Measurements from ENCODE around the gene GSG1L2.

The GSG1L2 gene

DNA sequence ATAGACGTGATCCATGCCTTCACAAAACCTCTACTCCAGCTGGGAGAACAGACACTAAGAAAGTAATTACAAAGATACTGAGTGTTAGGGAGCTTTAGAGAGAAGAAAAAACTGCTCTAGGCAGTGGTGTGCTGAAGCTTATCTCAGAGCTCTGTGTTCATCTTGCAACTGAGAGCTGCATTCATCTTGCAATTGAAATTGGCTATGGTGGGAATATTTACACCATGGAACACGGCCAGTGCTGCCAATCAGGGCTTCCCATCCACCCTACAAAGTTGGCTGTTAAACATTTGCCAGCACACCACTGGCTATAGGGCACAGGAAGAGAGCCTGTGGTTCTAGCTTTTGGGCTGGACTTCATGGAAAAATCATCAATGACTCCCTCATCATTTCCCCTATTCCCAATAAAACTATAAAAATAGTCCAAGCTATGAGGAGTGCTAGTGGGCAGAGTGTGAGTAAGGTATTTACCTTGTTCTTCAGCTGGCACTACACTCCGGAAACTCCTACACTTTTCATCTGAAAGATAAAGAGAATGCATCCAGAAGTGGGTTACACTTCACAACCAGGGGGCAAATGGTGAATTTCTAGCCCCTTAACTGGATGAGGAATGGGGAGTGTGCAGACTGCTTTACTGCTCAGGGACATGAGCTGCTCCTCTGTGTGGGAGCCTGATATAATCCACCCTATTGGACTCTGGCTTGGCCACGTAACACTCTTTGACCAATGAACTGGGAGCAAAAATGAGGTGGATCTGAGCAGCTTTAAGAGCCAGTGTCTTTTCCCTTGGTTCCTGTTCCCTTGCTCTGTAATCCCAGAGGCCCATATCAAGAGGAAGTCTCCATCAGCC, 11.6 kb downstream of the GSG1L2 start:
- Histone ChIP-seq H3K27ac (ENCODE audit: low read length) (no peak overlapping the region), H3K27me3 (ENCODE audit: control insufficient read depth, insufficient read depth, low read length) (no peaks in the 10 kb centered on the region; the same call in 1 of the 2 replicates)

DNA sequence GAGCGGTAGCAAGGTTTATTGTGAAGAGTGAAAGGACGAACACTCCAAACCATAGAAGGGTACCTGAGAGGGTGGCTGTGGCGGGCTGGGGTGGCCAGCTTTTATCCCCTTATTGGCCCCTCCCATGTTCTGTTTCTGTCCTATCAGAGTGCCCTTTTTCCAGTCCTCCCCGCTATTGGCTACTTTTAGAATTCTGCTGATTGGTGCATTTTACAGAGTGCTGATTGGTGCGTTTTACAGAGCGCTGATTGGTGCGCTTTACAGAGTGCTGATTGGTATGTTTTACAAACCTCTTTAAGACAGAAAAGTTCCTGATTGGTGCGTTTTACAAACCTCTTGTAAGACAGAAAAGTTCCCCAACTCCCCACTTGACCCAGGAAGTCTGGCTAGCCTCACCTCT, 12.5 kb downstream of the GSG1L2 start:
- Histone ChIP-seq H3K27ac (ENCODE audit: low read length) (no peak overlapping the region), H3K4me3 (ENCODE audit: low read length) (no peak overlapping the region), H3K27me3 (ENCODE audit: control insufficient read depth, insufficient read depth, low read length) (no peaks in the 10 kb centered on the region; the same call in 1 of the 2 replicates), H3K9me3 (ENCODE audit: control insufficient read depth, insufficient read depth, low read length) (no peaks in the 10 kb centered on the region), H3K36me3 (ENCODE audit: control insufficient read depth, insufficient read depth, low read length) (no peaks in the 10 kb centered on the region), H3K4me1 (ENCODE audit: control insufficient read depth, insufficient read depth, low read length) (no peaks in the 10 kb centered on the region)
- no CpG with 5 or more reads among the region's 8 CpGs for WGBS (ENCODE audit: insufficient coverage, insufficient read length)
- DNase-seq (ENCODE audit: low read depth, low spot score) = no peak

More for the DNA sequence above, 11.6 kb downstream of the GSG1L2 start:
- no peak for DNase-seq (ENCODE audit: low read depth, low spot score)
- H3K9me3 ChIP-seq (ENCODE audit: control insufficient read depth, insufficient read depth, low read length) = no peaks in the 10 kb centered on the region
- H3K36me3 ChIP-seq (ENCODE audit: control insufficient read depth, insufficient read depth, low read length) = no peaks in the 10 kb centered on the region
- H3K4me3 ChIP-seq (ENCODE audit: low read length) = no peak overlapping the region
- no peaks in the 10 kb centered on the region for H3K4me1 ChIP-seq (ENCODE audit: control insufficient read depth, insufficient read depth, low read length)
- WGBS (ENCODE audit: insufficient coverage, insufficient read length) = no CpG with 5 or more reads among the region's 4 CpGs

- no peak overlapping the region for H3K4me3 ChIP-seq (ENCODE audit: low read length)
- H3K36me3 ChIP-seq (ENCODE audit: control insufficient read depth, insufficient read depth, low read length) = no peaks in the 10 kb centered on the region
- no peaks in the 10 kb centered on the region for H3K9me3 ChIP-seq (ENCODE audit: control insufficient read depth, insufficient read depth, low read length)
- 100% methylated on average over 1 of the region's 6 CpGs for WGBS (ENCODE audit: insufficient coverage, insufficient read length)
- no peaks in the 10 kb centered on the region; the same call in 1 of the 2 replicates for H3K27me3 ChIP-seq (ENCODE audit: control insufficient read depth, insufficient read depth, low read length)
- no peaks in the 10 kb centered on the region for H3K4me1 ChIP-seq (ENCODE audit: control insufficient read depth, insufficient read depth, low read length)
- no peak for DNase-seq (ENCODE audit: low read depth, low spot score)
- H3K27ac ChIP-seq (ENCODE audit: low read length) = no peak overlapping the region
Measured at GRCh38 chr17:9806699-9807098, 15.2 kb downstream of the GSG1L2 start.

- Histone ChIP-seq H3K9me3 (ENCODE audit: control insufficient read depth, insufficient read depth, low read length) (no peaks in the 10 kb centered on the region), H3K36me3 (ENCODE audit: control insufficient read depth, insufficient read depth, low read length) (no peaks in the 10 kb centered on the region), H3K27me3 (ENCODE audit: control insufficient read depth, insufficient read depth, low read length) (no peaks in the 10 kb centered on the region; the same call in 1 of the 2 replicates), H3K27ac (ENCODE audit: low read length) (no peak overlapping the region), H3K4me3 (ENCODE audit: low read length) (no peak overlapping the region), H3K4me1 (ENCODE audit: control insufficient read depth, insufficient read depth, low read length) (no peaks in the 10 kb centered on the region)
- WGBS (ENCODE audit: insufficient coverage, insufficient read length) = no CpG with 5 or more reads among the region's 4 CpGs
- no peak for DNase-seq (ENCODE audit: low read depth, low spot score)
Measured at GRCh38 chr17:9805769-9806168, 16.1 kb downstream of the GSG1L2 start.

DNA sequence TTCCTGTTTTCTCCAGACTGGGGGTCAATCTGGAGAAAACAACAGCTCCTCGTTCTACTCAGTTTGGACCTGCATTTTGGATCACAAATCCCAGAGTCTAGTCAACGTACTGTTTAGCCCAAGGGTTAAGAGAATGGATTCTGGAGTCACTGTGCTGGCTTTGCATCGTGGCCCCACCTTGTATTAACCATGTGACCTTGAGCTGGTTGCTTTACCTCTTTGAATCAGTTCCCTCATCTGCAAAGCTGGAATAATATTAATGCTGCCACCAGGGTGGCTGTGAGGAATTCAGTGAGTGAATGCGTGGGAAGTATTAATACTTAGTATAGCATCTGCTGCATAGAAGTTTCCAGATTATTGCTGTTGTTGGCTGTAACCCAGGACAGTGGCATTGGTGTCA, 19.2 kb downstream of the GSG1L2 start:
- no peaks in the 10 kb centered on the region for H3K36me3 ChIP-seq (ENCODE audit: control insufficient read depth, insufficient read depth, low read length)
- H3K27me3 ChIP-seq (ENCODE audit: control insufficient read depth, insufficient read depth, low read length) = no peaks in the 10 kb centered on the region; the same call in 1 of the 2 replicates
- no CpG with 5 or more reads among the region's 4 CpGs for WGBS (ENCODE audit: insufficient coverage, insufficient read length)
- no peak overlapping the region for H3K27ac ChIP-seq (ENCODE audit: low read length)
- DNase-seq (ENCODE audit: low read depth, low spot score) = no peak
- no peaks in the 10 kb centered on the region for H3K9me3 ChIP-seq (ENCODE audit: control insufficient read depth, insufficient read depth, low read length)
- no peak overlapping the region for H3K4me3 ChIP-seq (ENCODE audit: low read length)
- no peaks in the 10 kb centered on the region for H3K4me1 ChIP-seq (ENCODE audit: control insufficient read depth, insufficient read depth, low read length)

DNA sequence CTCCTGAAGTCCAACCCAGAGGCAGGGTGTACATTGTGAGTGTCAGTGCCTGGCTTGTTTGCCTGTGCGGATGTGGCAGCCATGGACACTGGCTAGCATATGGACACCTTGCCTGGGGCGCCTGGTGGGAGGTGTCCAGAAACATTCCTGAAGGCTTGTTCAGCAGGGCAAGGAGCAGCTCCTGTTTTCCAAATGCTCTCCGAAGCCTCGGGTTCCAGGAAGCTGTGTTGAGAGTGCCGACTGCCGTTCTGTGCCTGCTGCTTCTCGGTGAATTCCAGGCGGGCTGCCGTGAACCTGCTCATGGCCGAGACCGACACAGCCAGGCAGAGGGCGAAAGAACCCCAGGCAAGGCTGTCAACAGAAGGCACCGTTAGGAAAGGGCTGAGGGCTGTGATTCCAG, 19.6 kb downstream of the GSG1L2 start:
- WGBS (ENCODE audit: insufficient coverage, insufficient read length) = no CpG with 5 or more reads among the region's 13 CpGs
- no peak overlapping the region for H3K4me3 ChIP-seq (ENCODE audit: low read length)
- DNase-seq (ENCODE audit: low read depth, low spot score) = no peak

DNA sequence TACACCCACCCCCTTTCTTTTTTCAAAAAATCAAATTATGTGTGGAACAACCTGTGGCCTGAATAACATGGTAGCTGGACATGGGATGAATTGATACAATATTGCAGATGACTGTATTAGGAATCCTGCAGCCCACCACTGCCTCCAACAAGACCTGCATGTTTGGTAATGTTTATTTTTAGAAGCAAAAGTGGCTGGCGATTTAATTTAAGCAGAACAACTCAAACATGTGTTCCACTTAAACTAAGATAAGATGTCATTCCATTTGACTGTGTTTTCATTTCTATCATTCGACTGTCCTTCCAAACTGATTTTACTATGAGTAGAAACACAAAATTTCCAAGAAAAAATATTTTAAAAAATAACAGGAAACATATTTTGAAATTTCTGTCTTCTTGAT, 20.4 kb downstream of the GSG1L2 start:
- H3K27me3 ChIP-seq (ENCODE audit: control insufficient read depth, insufficient read depth, low read length) = no peaks in the 10 kb centered on the region
- no peaks in the 10 kb centered on the region for H3K4me1 ChIP-seq (ENCODE audit: control insufficient read depth, insufficient read depth, low read length)
- H3K4me3 ChIP-seq (ENCODE audit: low read length) = no peak overlapping the region
- no peaks in the 10 kb centered on the region for H3K9me3 ChIP-seq (ENCODE audit: control insufficient read depth, insufficient read depth, low read length)
- no peaks in the 10 kb centered on the region for H3K36me3 ChIP-seq (ENCODE audit: control insufficient read depth, insufficient read depth, low read length)
- no CpG with 5 or more reads among the region's 2 CpGs for WGBS (ENCODE audit: insufficient coverage, insufficient read length)
- H3K27ac ChIP-seq (ENCODE audit: low read length) = no peak overlapping the region
- no peak for DNase-seq (ENCODE audit: low read depth, low spot score)

More for the DNA sequence above, 19.6 kb downstream of the GSG1L2 start:
- no peak overlapping the region for H3K27ac ChIP-seq (ENCODE audit: low read length)
- H3K9me3 ChIP-seq (ENCODE audit: control insufficient read depth, insufficient read depth, low read length) = no peaks in the 10 kb centered on the region
- no peaks in the 10 kb centered on the region for H3K4me1 ChIP-seq (ENCODE audit: control insufficient read depth, insufficient read depth, low read length)
- H3K36me3 ChIP-seq (ENCODE audit: control insufficient read depth, insufficient read depth, low read length) = no peaks in the 10 kb centered on the region
- H3K27me3 ChIP-seq (ENCODE audit: control insufficient read depth, insufficient read depth, low read length) = no peaks in the 10 kb centered on the region

DNA sequence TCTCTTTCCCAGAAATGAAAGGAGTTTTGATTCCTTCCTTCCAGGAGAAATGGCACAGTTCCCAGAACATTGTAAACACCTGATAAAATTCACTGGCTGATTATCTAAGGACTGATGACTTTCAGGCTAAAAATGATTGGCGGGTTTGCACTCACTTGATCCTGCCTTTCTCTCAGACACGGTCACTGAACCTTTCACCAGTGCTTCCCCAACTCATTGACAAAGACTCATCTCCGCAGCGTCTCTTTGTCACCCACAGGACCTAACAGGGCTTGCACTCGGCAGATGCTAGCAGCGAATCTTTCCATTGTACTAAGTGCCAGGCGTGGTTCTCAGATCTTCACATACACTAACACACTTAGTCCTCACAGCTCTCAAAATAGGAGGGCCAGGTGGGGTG, 23.2 kb downstream of the GSG1L2 start:
- no CpG with 5 or more reads among the region's 7 CpGs for WGBS (ENCODE audit: insufficient coverage, insufficient read length)
- no peaks in the 10 kb centered on the region for H3K27me3 ChIP-seq (ENCODE audit: control insufficient read depth, insufficient read depth, low read length)
- no peak for DNase-seq (ENCODE audit: low read depth, low spot score)
- H3K4me3 ChIP-seq (ENCODE audit: low read length) = no peak overlapping the region
- no peak overlapping the region for H3K27ac ChIP-seq (ENCODE audit: low read length)
- no peaks in the 10 kb centered on the region for H3K4me1 ChIP-seq (ENCODE audit: control insufficient read depth, insufficient read depth, low read length)
- H3K36me3 ChIP-seq (ENCODE audit: control insufficient read depth, insufficient read depth, low read length) = no peaks in the 10 kb centered on the region
- H3K9me3 ChIP-seq (ENCODE audit: control insufficient read depth, insufficient read depth, low read length) = no peaks in the 10 kb centered on the region

- Histone ChIP-seq H3K27ac (ENCODE audit: low read length) (no peak overlapping the region), H3K4me3 (ENCODE audit: low read length) (no peak overlapping the region), H3K4me1 (ENCODE audit: control insufficient read depth, insufficient read depth, low read length) (no peaks in the 10 kb centered on the region), H3K36me3 (ENCODE audit: control insufficient read depth, insufficient read depth, low read length) (no peaks in the 10 kb centered on the region), H3K27me3 (ENCODE audit: control insufficient read depth, insufficient read depth, low read length) (no peaks in the 10 kb centered on the region), H3K9me3 (ENCODE audit: control insufficient read depth, insufficient read depth, low read length) (no peaks in the 10 kb centered on the region)
- no CpG with 5 or more reads among the region's 3 CpGs for WGBS (ENCODE audit: insufficient coverage, insufficient read length)
- no peak for DNase-seq (ENCODE audit: low read depth, low spot score)
Measured at GRCh38 chr17:9798008-9798407, 23.9 kb downstream of the GSG1L2 start.

DNA sequence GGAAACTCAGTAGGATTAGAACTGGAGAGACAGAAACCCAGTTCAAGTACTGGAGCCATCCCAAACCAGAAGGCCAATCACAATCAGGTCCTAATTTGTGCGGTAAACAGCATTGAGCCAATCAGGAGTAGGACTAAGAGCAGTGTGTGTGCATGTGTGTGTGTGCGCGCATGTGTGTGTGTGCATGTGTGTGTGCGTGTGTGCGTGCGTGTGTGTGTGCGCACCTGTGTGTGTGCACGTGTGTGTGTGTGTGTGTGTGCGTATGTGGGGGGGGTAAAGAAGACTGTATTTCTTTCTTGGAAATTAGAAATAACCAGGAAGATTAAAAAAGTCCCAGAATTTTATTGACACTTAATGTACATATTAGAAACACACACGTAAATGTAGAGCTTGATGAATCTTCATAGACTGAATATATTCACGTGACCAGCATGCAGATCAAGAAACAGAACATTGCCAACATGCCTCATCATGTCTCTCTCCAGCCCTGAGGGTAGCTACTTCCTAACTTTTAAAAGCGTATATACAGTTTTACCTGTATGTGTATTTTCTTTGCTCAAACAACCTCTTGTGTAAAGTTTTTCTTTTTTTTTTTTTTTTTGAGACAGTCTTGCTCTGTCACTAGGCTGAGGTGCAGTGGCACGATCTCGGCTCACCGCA, 29.6 kb downstream of the GSG1L2 start:
- H3K9me3 ChIP-seq (ENCODE audit: control insufficient read depth, insufficient read depth, low read length) = no peaks in the 10 kb centered on the region
- H3K27me3 ChIP-seq (ENCODE audit: control insufficient read depth, insufficient read depth, low read length) = no peaks in the 10 kb centered on the region
- H3K4me3 ChIP-seq (ENCODE audit: low read length) = no peak overlapping the region
- H3K4me1 ChIP-seq (ENCODE audit: control insufficient read depth, insufficient read depth, low read length) = no peaks in the 10 kb centered on the region
- no peaks in the 10 kb centered on the region for H3K36me3 ChIP-seq (ENCODE audit: control insufficient read depth, insufficient read depth, low read length)
- DNase-seq (ENCODE audit: low read depth, low spot score) = no peak
- H3K27ac ChIP-seq (ENCODE audit: low read length) = no peak overlapping the region
- WGBS (ENCODE audit: insufficient coverage, insufficient read length) = no CpG with 5 or more reads among the region's 15 CpGs

Measured in iPS DF 6.9 (cell line).